Ramos (cell line): ENCODE data around the gene NR1D1.

Experiments used
- in situ Hi-C: fragments of 300-500 bp; cut with MboI; formaldehyde crosslinking; loops from one replicate; pipeline ENCODE4 v1.14.3; 2022; ENCODE audit warnings: low sequenced_read_pairs; ENCODE audit not compliant: unreplicated experiment

NR1D1 gene

GRCh38 chr17:40064971-40065768 lies 35.2 kb downstream of the NR1D1 start:
- in situ Hi-C loops: no loop called here

DNA sequence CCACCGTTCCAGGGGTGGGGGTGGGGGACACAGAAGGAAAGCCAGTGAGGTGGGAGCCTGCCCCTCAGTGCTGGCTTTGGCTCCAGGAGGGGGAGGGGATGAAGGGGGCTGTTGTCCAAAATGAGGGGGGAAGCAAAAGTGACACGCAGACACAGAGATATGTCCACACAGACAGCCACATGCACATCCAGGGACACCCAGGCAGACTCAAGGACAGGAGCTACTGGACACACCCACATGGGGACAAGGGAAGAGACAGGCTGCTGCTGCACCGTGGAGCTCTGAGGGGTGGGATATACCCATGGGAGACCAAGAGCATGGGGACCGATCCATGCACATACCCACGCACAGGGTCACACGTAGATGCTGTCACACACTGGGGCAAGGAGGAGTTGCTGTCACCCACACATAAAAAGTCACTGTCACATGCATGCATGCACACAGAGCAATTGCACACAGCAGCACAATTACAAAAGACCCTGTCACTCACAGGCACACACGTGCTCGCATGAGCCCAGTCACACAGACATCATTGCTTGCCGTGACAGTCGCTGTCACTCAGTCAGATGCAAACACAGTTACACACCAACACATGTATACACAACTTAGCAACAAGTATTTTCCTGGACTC lies 36.4 kb downstream of the NR1D1 start:
- in situ Hi-C loops: no loop called here

DNA sequence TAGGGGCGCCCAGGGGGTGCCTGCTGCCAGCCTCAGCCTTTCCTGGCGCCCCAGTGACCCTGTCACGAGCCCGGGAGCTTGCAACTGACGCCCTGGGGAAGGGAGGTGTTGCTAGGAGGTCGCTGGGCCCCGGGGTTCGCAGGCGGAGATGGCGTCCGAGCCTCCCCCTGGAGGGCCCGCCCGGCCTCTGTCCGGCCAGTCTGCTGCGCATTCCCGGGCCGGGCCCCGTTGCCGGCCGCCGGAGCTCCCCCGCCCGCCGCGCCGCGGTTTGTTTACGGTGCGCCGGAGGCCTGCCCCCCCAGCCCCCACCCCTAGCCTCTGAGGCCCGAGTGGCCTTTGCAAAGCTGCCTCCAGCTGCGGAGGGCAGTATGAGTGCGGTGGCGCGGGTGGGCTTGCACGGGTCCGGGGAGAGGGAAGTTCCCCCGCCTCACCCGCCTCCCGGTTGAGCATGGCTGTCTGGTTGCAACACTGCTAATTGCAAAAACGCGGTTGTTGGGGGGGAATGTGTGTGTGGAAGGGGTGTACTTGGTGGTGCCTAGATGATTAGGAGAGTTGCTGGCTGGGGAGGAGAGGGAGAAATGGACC lies 37.1 kb downstream of the NR1D1 start:
- in situ Hi-C loops: no loop called here

GRCh38 chr17:40062329-40063186 lies 37.8 kb downstream of the NR1D1 start, which contains the start of gene THRA:
Gene THRA, plus strand, starts transcription at chr17:40062965. Its CDS starts 11,524 bp downstream, at chr17:40074489.
- in situ Hi-C loops: no loop called here

DNA sequence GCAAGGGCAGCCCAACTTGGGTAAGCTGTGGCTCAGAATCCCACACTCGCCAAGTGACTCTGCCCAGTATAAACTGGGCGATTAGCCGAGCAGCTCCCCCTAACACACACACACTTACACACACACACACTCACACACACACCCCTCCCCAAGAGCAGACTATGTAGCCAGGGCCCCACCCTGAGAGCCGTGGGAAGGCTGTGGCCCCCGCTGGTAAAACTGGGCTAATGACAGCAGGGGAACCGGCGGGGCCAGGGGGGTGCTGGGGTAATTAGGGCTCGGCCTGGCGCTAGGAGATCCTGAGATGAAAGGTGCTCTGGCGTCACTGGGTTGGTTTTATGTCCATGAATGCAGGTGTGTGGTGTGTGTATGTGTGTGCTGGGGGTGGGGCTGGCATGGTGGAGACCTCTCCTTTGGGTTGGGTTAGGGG lies 38.8 kb downstream of the NR1D1 start:
- in situ Hi-C loops: no loop called here

GRCh38 chr17:40060887-40061608 lies 39.3 kb downstream of the NR1D1 start:
- in situ Hi-C loops: no loop called here

DNA sequence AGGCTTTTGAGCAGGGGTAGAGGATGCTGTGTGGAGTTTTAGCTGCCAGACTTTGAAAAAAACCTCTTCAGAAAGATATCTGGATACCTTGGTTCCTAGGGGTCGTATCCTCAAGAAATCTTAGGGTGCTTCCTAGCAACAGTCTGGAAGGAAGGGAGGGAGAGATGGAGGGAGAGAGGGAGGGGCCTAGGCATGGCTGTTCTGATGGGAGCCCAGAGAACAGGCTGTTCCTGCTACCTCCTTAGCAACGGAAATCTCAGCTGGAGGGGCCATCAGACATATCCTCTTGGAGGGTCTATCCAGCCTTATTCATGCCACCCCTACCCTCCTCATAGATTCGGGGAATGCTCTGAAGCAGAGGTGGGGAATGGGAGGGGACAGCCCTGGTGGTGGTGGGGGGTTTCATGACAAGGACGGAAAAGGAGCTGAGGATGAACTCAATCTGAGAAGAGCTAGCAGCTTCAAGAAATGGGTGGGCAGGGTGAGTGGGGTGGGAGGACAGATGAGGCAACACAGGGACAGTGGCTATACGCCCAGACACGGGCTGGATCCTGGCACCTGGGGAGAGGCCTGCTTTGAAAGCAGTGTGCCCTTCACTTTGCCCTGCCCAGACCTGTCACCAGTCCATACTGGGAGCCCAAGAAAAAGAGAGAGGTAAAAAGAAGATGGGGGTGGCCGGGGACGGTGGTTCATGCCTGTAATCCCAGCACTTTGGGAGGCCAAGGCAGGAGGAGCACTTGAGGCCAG lies 40.5 kb downstream of the NR1D1 start:
- in situ Hi-C loops: no loop called here

DNA sequence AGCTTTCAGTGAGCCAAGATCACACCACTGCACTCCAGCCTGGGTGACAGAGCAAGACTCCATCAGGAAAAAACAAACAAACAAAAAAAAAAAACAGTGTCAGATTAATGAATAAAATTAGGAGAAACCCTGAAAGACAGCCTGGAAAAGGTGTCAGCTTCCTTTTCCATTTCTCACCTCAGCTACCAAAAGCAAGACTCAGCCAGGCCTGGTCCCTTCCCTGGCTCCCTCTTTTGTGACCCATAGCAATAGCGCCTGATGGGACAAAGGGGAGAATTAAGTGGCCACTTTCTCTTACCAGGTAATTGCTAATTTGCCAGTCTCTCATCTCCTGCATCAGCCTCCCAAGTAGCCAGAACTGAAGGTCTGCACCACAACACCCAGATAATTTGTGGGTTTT lies 41.5 kb downstream of the NR1D1 start:
- in situ Hi-C loops: no loop called here

GRCh38 chr17:40058186-40058784 lies 42.1 kb downstream of the NR1D1 start:
- in situ Hi-C loops: no loop called here

- in situ Hi-C loops: no loop called here
Measured at GRCh38 chr17:40056379-40057015, 43.9 kb downstream of the NR1D1 start.
